GM19023 (cell line): Measurements from ENCODE around the gene GPR62.
"Not testable (repeated sequence)": the region's sequence is repeated elsewhere in the genome, so short reads cannot be mapped to it uniquely, and the experiment has no call there.

Source experiments
- ATAC-seq: cut with Tn5 transposase; IDR thresholded peaks from one replicate; pipeline ENCODE4 v1.9.1; 2021; ENCODE audit warnings: mild to moderate bottlenecking, moderate library complexity; ENCODE audit not compliant: unreplicated experiment

Gene GPR62, protein sequence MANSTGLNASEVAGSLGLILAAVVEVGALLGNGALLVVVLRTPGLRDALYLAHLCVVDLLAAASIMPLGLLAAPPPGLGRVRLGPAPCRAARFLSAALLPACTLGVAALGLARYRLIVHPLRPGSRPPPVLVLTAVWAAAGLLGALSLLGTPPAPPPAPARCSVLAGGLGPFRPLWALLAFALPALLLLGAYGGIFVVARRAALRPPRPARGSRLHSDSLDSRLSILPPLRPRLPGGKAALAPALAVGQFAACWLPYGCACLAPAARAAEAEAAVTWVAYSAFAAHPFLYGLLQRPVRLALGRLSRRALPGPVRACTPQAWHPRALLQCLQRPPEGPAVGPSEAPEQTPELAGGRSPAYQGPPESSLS

DNA sequence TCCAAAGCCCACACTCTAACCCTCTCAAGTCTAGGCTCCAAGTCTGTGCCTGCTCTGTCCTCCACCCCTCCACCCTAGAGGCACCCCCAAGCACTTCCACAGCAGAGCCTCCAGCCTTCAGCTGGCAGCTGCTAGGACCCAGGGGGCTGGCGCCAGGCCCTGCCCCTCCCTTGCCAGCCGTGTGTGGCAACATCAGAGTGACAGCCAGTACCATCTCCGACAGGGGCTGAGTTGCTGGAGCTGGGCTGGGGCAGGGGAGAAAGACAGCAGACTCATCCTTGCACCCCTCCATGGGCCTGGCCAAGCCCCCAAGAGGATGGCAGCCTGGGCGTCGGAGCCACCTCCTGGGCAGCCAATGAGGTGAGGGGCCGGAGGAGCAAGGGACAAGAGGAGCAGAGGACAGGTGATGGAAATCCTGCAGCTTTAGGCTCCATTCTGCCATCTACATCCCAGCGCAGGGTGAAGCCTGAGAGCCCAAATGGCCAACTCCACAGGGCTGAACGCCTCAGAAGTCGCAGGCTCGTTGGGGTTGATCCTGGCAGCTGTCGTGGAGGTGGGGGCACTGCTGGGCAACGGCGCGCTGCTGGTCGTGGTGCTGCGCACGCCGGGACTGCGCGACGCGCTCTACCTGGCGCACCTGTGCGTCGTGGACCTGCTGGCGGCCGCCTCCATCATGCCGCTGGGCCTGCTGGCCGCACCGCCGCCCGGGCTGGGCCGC is at the start of gene GPR62:
GPR62 (plus strand) TSS at position 207 of the 718 bp plus-strand sequence; CDS start at position 479, 272 bp downstream.
- no peak for ATAC-seq

DNA sequence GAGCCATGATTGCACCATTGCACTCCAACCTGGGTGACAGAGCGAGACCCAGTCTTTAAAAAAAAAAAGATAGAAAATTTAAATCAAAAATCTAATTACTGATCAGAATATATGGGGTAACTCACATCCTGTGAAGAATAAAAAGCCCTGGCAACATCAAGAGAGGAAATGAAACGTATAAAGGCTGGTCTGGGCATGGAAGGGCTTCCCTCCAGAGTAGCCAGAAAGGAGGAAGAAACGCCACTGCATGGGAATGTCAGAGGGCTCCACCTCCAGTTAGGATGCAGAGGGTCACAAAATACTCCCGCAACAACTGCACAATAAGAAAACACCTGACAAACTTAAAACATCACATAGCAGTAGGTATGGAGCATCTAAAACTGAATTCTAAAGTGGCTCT is 47.2 kb upstream of the GPR62 start:
- no peak for ATAC-seq

- no peak for ATAC-seq
Observed at GRCh38 chr3:51916418-51916817, 38.8 kb upstream of the GPR62 start.

DNA sequence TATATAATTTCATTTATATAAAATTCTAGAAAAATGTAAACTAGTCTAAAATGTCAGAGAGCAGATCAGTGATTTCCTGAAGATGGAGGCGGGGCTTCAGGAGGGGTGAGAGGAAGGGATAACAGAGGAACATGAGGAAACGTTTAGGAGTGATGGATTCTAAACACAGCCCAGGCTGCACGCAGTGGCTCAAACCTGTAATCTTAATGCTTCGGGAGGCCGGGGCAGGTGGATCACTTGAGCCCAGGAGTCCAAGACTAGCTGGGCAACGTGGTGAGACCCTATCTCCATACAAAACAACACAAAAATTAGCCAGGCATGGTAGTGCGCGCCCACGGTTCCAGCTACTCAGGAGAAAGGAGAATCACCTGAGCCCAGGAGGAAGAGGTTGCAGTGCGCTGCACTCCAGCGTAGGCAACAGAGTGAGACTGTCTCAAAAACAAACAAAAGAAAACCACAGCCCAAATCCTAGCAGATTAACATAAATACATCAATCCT is 34.1 kb upstream of the GPR62 start:
- ATAC-seq: no peak

DNA sequence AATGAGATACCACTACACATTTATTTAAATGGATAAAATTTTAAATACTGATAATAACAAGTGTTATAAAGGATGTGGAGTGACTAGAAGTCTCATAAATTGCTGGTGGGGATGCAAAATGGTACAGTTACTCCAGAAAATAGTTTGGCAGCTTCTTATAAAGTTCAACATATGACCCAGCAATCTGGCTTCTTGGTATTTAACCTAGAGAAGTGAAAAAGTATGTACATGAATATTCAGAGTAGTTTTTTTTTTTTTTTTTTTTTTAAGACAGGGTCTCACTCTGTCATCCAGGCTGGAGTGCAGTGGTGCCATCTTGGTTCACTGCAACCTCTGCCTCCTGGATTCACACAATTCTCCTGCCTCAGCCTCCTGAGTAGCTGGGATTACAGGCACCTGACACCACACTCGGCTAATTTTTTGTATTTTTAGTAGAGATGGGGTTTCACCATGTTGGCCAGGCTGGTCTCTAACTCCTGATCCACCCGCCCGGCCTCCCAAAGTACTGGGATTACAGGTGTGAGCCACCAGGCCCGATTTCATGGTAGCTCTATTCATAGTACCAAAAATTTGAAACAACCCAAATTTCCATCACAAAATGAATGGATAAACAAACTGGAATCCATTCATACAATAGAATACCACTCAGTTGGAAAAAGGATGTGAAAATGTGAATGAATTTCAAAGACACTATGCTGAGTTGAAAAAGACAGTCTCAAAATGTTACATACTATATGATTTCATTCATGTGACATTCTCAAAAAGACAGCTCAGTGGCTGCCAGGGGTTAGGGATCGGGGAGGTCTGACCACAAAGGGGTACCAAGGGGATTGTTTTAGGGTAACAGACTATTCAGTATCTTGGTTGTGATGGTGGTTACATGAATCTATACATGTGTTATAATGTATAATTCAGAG is 27.9 kb upstream of the GPR62 start:
- no peak for ATAC-seq

DNA sequence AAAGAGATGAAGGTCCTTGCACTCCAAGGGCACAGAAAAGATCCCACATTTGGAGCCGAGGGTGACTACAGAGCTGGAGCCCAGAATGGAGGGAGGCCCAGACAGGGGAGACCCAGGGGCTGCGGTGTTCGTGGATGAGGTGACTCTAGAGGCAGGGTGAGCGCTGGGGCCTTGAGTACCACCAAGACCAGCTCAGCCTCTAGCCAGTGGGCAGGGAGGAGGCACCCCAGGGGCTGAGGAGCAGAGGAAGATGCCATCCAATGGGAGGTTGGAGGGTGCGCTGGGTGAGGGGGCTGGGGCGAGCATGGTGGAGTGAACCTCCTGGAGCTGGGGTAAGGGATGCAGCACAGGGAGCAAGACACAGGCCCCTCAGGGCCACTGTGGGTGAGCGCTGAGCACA is 26.7 kb upstream of the GPR62 start:
- no peak for ATAC-seq

GRCh38 chr3:51928981-51929380 is 26.2 kb upstream of the GPR62 start:
- ATAC-seq: not testable (repeated sequence)

GRCh38 chr3:51929420-51930003 is 25.7 kb upstream of the GPR62 start:
- ATAC-seq: no peak

DNA sequence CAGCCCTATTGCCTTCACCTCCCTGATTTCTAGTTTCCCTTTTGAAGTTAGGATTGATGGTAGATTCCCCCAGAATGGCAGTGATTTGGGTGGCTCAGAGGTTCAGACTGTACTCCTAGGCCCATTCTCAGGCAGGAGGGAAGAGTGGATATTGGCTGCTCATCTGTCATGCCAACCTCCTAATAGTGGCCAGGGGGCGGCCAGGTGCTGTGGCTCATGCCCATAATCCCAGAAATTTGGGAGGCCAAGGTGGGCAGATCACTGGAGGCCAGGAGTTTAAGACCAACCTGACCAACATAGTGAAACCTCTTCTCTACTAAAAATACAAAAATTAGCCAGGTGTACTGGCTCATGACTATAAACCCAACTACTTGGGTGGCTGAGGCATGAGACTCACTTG is 24.7 kb upstream of the GPR62 start:
- no peak for ATAC-seq

DNA sequence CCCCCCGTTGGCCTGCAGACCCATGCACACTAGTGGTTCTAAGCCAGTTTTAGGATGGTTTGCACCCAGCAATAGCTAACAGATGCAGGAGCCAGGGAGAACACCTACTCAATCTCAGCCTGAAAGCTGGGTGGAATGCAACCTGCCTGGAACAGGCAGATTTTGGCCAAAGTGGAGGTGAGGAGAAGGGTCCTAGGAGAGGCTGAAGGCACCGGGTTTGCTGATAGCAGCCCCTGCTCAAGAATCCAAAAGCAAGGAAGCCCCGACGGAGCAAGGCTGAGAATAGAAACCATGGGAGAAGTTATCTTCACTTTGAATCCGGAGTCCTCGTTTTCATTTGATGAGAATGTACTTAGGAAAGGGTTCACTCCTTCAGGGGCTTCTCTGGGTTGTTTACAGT is 23.4 kb upstream of the GPR62 start:
- ATAC-seq: no peak

DNA sequence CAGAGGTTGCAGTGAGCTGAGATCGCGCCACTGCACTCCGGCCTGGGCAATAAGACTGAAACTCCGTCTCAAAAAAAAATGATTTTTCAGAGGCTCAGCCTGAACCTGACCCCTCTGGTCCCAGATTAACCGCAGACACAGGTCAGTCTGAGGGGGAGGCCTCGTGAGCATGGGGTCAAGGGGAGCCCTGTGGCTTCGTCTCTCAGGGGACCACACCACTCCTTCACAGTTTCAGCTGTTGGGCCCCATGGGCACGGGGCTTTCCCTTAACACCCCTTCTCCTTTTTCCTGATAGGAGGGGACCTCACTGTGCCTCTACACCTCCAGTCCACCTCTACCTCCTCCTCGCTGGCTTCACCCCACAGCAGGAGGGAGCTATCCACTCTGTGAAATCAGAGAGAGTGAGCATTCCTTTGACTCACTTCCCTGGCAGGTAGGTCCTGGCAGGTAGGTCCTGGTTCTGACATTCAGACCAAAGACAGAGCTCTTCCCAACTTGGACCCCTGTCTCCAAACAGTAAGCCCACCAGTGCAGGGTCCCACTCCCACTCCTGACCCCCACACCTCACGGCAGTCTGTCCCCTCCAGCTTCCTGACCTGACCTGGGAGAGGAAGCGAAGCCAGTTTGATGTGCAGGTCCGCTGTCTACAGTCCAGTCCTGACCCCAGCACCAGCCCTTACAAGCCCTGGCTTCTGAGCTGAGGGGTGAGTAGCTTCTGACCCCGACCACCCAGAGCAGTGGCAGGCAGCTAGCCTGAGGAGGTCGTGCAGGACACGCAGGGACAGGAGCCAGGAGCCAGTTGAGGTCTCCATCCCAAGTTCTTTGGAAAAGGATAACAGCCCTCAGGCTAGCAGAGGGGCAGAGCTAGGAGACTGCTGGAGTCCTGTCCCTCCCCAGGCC is 22.5 kb upstream of the GPR62 start:
- no peak for ATAC-seq

DNA sequence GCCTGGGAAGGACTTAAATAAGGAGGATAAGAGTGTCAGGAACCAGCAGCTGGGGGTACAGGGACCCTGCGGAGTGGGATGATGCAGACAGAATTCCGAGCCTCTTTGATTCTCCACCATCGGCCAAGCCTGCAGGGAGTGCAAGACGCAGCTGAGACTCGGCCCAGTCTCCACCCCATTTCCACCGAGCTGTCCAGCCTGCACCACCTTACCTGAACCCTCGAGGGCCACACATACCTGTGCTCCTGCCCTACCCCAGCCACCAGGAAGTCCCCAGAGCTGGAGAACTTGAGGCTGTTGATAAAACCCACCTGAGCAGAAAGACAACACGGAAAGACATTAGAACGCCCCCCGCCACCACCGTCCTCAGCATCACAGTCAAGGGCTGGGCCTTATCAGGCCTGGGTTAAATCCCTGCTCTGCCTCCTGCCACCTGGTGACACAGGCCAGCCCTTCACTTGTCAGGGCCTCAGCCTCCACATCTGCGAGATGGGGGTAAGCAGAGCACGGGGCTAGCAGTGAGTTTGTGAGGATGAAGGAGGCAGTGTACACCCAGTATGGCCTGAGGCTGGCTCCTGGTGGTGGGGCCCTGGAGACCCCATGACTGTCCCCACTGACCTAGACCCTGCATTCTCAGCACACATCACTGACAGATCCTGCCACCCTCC is 21.6 kb upstream of the GPR62 start:
- no peak for ATAC-seq

DNA sequence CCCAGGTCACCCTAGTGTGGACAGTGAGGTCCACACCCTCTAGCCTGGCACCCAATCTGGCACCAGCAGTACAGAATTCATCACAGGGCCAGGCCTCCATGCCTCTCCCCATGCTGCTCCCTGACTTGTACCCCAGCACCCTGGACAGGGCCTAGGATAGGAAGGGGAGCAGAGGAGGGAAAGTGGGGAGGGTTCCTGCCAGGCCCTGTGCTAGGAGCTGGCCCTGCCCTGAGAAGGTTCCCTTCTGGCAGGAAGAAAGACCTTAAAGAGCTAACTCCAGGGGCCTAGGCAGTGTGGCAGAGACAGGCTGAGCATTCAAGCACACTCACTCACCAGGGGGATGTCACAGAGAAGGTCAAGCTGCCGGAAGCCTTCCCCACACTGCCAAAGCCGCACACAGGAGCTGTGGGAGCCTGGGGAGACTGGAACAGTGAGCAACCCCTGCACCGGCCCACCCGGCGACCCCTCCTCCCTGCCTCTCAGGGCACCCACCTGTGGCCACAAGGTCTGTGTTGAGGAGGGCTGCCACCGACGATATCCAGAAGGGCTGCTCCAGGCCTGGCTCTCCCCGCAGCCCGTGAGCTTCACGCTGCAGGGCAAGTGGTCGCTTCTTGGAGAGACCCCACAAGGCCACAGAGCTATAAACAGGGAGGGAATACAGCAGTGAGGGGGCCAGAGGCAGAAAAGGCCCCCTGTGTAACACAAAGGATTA is 20.9 kb upstream of the GPR62 start:
- no peak for ATAC-seq

DNA sequence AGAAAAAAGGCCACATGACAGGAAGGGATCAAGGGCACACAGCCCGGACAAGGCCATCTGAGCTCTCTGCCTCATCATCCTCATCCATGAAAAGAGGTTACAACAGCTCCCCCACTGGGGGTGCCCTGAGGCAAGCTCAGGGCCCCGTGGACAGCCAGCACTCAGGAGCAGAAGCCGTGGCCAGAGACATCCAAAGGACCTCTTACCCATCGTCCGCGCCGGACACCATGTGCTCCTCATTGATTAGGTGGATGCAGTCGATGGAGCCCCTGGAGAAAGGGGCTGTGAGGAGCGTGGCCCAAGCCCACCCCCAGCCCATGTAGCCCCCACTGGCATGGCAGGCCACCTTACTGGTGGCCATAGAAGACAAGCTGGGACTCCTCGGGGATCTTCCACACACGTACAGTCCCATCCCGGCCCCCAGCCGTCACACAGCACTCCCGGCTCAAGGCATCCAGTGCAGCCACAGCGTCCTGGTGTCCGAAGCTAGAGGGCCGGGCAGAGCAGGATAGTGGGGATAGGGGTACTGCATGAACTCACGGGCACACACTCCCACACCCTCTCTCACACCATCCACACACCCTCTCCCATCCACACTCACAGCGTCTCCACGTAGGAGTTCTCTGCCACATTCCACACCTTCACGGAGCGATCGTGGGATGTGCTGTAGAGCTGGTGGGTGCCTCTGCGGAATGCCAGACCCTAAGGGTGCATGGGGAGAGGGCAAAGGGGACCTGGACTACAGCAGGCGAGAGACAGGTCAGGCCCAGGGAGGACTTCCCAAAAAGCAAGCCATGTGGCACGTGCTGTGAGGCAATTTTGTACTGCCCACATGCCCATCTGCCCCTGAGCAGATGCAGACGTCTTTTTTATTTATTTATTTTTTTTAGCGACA is 19.9 kb upstream of the GPR62 start:
- no peak for ATAC-seq

- ATAC-seq: no peak
Observed at GRCh38 chr3:51935886-51936755, 19.1 kb upstream of the GPR62 start.

- no peak for ATAC-seq
Observed at GRCh38 chr3:51937014-51937413, 18.2 kb upstream of the GPR62 start.
